Hepatocyte (in vitro differentiated cells): ENCODE measurements around the gene THAP5. TPM values are rescaled to one million over a fixed set of nuclear protein-coding genes. Genes with fewer than 3 reads are reported as not detected.
A peak's percentile ranks its signal among the peaks of the same experiment; 100 is the strongest.

Source experiments
- DNase-seq: peaks from one replicate; pipeline ENCODE4 v3.0.0-alpha.2; 2016; ENCODE audit warnings: low spot score
- H2AFZ ChIP-seq: fragments of 200-600 bp; sonication (generic); 2 replicates; pipeline ENCODE4 v1.6.0; 2016; ENCODE audit warnings: antibody characterized with exemption, mild to moderate bottlenecking
- H3K27ac ChIP-seq: fragments of 200-600 bp; sonication (generic); 2 replicates; pipeline ENCODE4 v1.5.1; 2016; ENCODE audit warnings: mild to moderate bottlenecking
- H3K27me3 ChIP-seq: fragments of 200-600 bp; sonication (generic); 2 replicates; pipeline ENCODE4 v1.6.1; 2016
- H3K36me3 ChIP-seq: fragments of 200-600 bp; sonication (generic); replicated peaks from 2 replicates; pipeline ENCODE4 v1.5.1; 2016; ENCODE audit warnings: low read depth; ENCODE audit not compliant: insufficient read depth
- H3K4me1 ChIP-seq: fragments of 200-600 bp; sonication (generic); 2 replicates; pipeline ENCODE4 v1.5.1; 2016; ENCODE audit warnings: mild to moderate bottlenecking, moderate library complexity; ENCODE audit not compliant: insufficient read depth
- H3K4me2 ChIP-seq: fragments of 200-600 bp; sonication (generic); 2 replicates; pipeline ENCODE4 v1.6.0; 2016
- H3K4me3 ChIP-seq: fragments of 200-600 bp; sonication (generic); 2 replicates; pipeline ENCODE4 v1.5.1; 2016; ENCODE audit warnings: mild to moderate bottlenecking
- H3K79me2 ChIP-seq: fragments of 200-600 bp; sonication (generic); 2 replicates; pipeline ENCODE4 v1.6.0; 2017; ENCODE audit warnings: mild to moderate bottlenecking
- H3K9me2 ChIP-seq: fragments of 200-600 bp; sonication (generic); replicated peaks from 2 replicates; pipeline ENCODE4 v1.6.0; 2017; ENCODE audit warnings: mild to moderate bottlenecking; ENCODE audit not compliant: insufficient read depth
- H3K9me3 ChIP-seq: fragments of 200-600 bp; sonication (generic); 2 replicates; pipeline ENCODE4 v1.5.1; 2016; ENCODE audit warnings: low read depth, mild to moderate bottlenecking
- H4K20me1 ChIP-seq: fragments of 200-600 bp; sonication (generic); 2 replicates; pipeline ENCODE4 v1.6.0; 2016; ENCODE audit warnings: mild to moderate bottlenecking; ENCODE audit not compliant: insufficient read depth, poor library complexity, severe bottlenecking
- EZH2 ChIP-seq: fragments of 200-600 bp; sonication (generic); IDR thresholded peaks from 2 replicates; pipeline ENCODE4 v1.6.1; 2016; ENCODE audit warnings: antibody characterized with exemption, mild to moderate bottlenecking, borderline replicate concordance
- EZH2phosphoT487 ChIP-seq: fragments of 200-600 bp; sonication (generic); IDR thresholded peaks from one replicate; pipeline ENCODE4 v1.6.1; 2018; ENCODE audit warnings: antibody characterized with exemption, mild to moderate bottlenecking, low read depth, moderate library complexity; ENCODE audit not compliant: unreplicated experiment, severe bottlenecking
- WGBS: methylation state at CpG from one replicate; pipeline ENCODE4 v1.1.6; 2016; ENCODE audit warnings: low lambda C conversion rate; ENCODE audit errors: missing lambda C conversion rate; 5-methylcytosine and 5-hydroxymethylcytosine counted together
- polyA plus RNA-seq: library from polyadenylated mRNA; unstranded; fragments of >200 nt; fragmentation: Nextera tagmentation; extraction: Ambion mirVana; gene quantifications from 2 replicates; pipeline ENCODE4 v1.2.1, GENCODE V29; 2016
- total RNA-seq: library from RNA; depleted of rRNA; stranded (reverse); fragments of >200 nt; gene quantifications from 2 replicates; pipeline ENCODE4 v1.2.3, GENCODE V29; 2014
- TF ChIP-seq, protein P1 (sequence below): fragments of 200-600 bp; sonication (generic); IDR thresholded peaks from 2 replicates; pipeline ENCODE4 v1.5.1; 2016; ENCODE audit warnings: antibody characterized with exemption, mild to moderate bottlenecking; ENCODE audit not compliant: poor library complexity

Gene THAP5
- total and polyA plus RNA-seq, 2 experiments from 2014 or later: 8.8 to 36.9 TPM

GRCh38 chr7:108572480-108572879 lies 3.0 kb upstream of the THAP5 start:
- Histone ChIP-seq H3K27ac (no peak overlapping the region), H3K27me3 (no peaks in the 10 kb centered on the region), H3K4me2 (peak overlapping the region; percentile 80), H3K79me2 (peaks cover 61% of the 10 kb centered on the region), H4K20me1 (no peaks in the 10 kb centered on the region), H3K4me1 (peaks cover 17% of the 10 kb centered on the region), H3K9me2 (no peaks in the 10 kb centered on the region), H3K9me3 (no peaks in the 10 kb centered on the region), H3K4me3 (no peak overlapping the region), H2AFZ (no peak overlapping the region), H3K36me3 (no peaks in the 10 kb centered on the region)
- 94% methylated on average over 2 of the region's 2 CpGs for WGBS
- TF ChIP-seq EZH2: no peak
- no peak for DNase-seq

- H3K27me3 ChIP-seq: no peaks in the 10 kb centered on the region
- peaks cover 82% of the 10 kb centered on the region for H3K79me2 ChIP-seq
- H2AFZ ChIP-seq: peak overlapping the region; percentile 41
- DNase-seq: peak; percentile 73
- no peaks in the 10 kb centered on the region for H3K36me3 ChIP-seq
- TF ChIP-seq, protein P1, sequence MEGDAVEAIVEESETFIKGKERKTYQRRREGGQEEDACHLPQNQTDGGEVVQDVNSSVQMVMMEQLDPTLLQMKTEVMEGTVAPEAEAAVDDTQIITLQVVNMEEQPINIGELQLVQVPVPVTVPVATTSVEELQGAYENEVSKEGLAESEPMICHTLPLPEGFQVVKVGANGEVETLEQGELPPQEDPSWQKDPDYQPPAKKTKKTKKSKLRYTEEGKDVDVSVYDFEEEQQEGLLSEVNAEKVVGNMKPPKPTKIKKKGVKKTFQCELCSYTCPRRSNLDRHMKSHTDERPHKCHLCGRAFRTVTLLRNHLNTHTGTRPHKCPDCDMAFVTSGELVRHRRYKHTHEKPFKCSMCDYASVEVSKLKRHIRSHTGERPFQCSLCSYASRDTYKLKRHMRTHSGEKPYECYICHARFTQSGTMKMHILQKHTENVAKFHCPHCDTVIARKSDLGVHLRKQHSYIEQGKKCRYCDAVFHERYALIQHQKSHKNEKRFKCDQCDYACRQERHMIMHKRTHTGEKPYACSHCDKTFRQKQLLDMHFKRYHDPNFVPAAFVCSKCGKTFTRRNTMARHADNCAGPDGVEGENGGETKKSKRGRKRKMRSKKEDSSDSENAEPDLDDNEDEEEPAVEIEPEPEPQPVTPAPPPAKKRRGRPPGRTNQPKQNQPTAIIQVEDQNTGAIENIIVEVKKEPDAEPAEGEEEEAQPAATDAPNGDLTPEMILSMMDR: no peak
- TF ChIP-seq EZH2: no peak
- TF ChIP-seq EZH2phosphoT487: no peak
- H3K9me2 ChIP-seq: no peaks in the 10 kb centered on the region
- H3K9me3 ChIP-seq: no peaks in the 10 kb centered on the region
- H3K4me3 ChIP-seq: peak overlapping the region; percentile 33
- H3K4me1 ChIP-seq: peaks cover 17% of the 10 kb centered on the region
- H4K20me1 ChIP-seq: no peaks in the 10 kb centered on the region
- peak overlapping the region; percentile 80 for H3K4me2 ChIP-seq
- WGBS: under 1% methylated on average over 36 of the region's 36 CpGs
- peak overlapping the region; percentile 89 for H3K27ac ChIP-seq
Measured at GRCh38 chr7:108570146-108570755, 745 bp upstream of the THAP5 start.

DNA sequence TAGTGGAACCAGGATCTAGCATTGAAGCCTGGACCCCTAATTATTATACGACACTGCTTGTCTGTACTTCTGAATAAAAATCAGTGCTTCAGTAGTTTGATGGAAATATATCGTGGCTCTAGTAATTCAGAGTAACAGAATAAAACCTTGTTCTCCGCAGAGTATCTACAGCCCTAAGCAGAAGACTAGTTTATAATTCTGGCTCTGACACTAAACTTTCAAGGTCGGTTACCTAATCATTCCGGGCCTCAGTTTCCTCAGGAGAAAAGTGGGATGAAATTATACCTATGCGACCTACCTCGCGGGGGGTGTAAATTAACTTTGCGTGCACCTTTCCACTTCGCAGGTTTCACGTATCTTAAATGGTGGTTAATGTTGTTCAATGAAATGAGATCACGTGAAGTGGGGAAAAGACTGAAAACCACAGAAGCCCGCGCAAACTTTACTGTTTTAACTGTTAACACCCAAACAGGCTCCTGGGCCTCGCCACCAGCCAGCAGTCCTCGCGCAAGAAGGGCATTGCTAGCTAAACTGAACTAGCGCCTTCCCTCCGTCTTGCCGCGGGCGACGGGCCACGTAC lies 615 bp downstream of the THAP5 start:
- Histone ChIP-seq H3K9me3 (no peaks in the 10 kb centered on the region), H3K36me3 (no peaks in the 10 kb centered on the region), H3K4me2 (peak overlapping the region; percentile 86), H3K4me1 (peaks cover 17% of the 10 kb centered on the region), H3K27ac (peak overlapping the region; percentile 95), H3K27me3 (no peaks in the 10 kb centered on the region), H3K79me2 (peaks cover 74% of the 10 kb centered on the region), H3K9me2 (no peaks in the 10 kb centered on the region), H3K4me3 (peak overlapping the region; percentile 32), H2AFZ (peak overlapping the region; percentile 57), H4K20me1 (no peaks in the 10 kb centered on the region)
- 15% methylated on average over 24 of the region's 24 CpGs for WGBS
- no peak for DNase-seq
- TF ChIP-seq, protein P1: no peak
- TF ChIP-seq EZH2phosphoT487 (no peak), EZH2 (no peak)

- TF ChIP-seq EZH2: no peak
- TF ChIP-seq, protein P1: no peak
- TF ChIP-seq EZH2phosphoT487: no peak
Measured at GRCh38 chr7:108565987-108566386, 3.5 kb downstream of the THAP5 start.

More at GRCh38 chr7:108565987-108566386, 3.5 kb downstream of the THAP5 start:
- H2AFZ ChIP-seq: no peak overlapping the region
- no peaks in the 10 kb centered on the region for H3K9me3 ChIP-seq
- no peak overlapping the region for H3K4me2 ChIP-seq
- H3K27ac ChIP-seq: no peak overlapping the region
- H3K4me1 ChIP-seq: peaks cover 9% of the 10 kb centered on the region
- H3K79me2 ChIP-seq: peaks cover 51% of the 10 kb centered on the region
- H3K27me3 ChIP-seq: no peaks in the 10 kb centered on the region
- no peak overlapping the region for H3K4me3 ChIP-seq
- no peaks in the 10 kb centered on the region for H3K9me2 ChIP-seq
- DNase-seq: no peak
- no peaks in the 10 kb centered on the region for H3K36me3 ChIP-seq
- H4K20me1 ChIP-seq: no peaks in the 10 kb centered on the region
